Measurements from ENCODE around the gene PRPSAP1.

GRCh38 chr17:76337413-76337777, 16.3 kb downstream of the PRPSAP1 start:
- no peak for TF ChIP-seq CTCF (IDR thresholded peaks at IDR 0.05)
- no peak for TF ChIP-seq POLR2A (IDR thresholded peaks at IDR 0.05)

Data from adrenal gland (tissue), 5 donors.